GM12864 (cell line): ENCODE measurements around the gene MRFAP1.

Experiments
- DNase-seq: peaks from one replicate; pipeline ENCODE4 v3.0.0-alpha.2; 2011; ENCODE audit warnings: low read depth
- H3K4me3 ChIP-seq: 2 replicates; pipeline ENCODE4 v1.5.1; 2011; ENCODE audit warnings: mild to moderate bottlenecking, low read depth, low read length, control low read depth
- TF ChIP-seq, protein P1 (sequence below): IDR thresholded peaks from 2 replicates; pipeline ENCODE4 v1.5.1; 2011; ENCODE audit warnings: low read depth, mild to moderate bottlenecking, moderate library complexity, low read length, control low read depth, inconsistent platforms; ENCODE audit errors: missing control alignments

Gene MRFAP1

GRCh38 chr4:6640292-6641163 is at the start of gene MRFAP1:
Gene MRFAP1, plus strand, starts transcription at chr4:6640685. Its CDS starts 178 bp downstream, at chr4:6640863.
- DNase-seq: peak; percentile 82
- H3K4me3 ChIP-seq: peak within 1 kb of the TSS; percentile 98
- TF ChIP-seq, protein P1, sequence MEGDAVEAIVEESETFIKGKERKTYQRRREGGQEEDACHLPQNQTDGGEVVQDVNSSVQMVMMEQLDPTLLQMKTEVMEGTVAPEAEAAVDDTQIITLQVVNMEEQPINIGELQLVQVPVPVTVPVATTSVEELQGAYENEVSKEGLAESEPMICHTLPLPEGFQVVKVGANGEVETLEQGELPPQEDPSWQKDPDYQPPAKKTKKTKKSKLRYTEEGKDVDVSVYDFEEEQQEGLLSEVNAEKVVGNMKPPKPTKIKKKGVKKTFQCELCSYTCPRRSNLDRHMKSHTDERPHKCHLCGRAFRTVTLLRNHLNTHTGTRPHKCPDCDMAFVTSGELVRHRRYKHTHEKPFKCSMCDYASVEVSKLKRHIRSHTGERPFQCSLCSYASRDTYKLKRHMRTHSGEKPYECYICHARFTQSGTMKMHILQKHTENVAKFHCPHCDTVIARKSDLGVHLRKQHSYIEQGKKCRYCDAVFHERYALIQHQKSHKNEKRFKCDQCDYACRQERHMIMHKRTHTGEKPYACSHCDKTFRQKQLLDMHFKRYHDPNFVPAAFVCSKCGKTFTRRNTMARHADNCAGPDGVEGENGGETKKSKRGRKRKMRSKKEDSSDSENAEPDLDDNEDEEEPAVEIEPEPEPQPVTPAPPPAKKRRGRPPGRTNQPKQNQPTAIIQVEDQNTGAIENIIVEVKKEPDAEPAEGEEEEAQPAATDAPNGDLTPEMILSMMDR: no peak

DNA sequence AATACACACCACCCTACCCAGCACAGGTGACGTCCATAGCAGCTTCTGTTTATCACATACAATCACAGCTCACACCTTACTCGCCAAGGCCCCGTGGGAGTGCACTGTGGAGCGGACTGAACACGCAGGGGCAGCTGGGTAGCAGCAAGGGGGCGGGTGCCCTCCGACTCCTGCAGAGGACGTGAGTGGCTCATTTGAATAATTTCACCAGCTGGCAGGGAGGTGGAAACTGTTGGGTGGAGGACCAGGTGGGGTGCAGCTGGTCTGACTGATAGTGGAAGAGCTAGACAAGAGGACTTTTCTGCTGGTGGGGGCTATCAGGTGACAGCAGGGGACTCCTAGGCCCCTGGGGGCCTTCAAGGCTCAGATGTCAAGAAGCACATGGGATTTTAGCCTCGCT is 49.2 kb upstream of the MRFAP1 start:
- no peak overlapping the region for H3K4me3 ChIP-seq
- no peak for DNase-seq
- TF ChIP-seq, protein P1: no peak

DNA sequence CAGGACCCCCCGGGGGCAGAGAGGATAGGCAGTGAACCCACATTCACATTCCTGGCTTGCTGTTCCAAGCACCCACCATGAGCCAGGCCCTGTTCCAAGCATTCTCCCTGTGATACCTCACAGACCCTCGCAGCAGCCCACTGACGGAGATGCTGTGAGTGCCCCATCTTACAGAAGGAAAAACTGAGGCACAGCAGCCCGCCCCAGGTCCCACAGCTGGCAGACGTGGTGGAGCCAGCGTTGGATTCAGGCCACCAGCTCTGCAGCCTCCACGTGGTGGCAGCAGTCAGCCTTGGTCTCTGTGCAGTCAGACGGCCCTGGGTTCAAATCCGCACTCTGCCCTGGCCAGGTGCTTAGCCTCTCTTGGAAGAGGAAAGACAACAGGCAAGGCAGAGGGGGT is 48.7 kb upstream of the MRFAP1 start:
- TF ChIP-seq, protein P1: no peak
- DNase-seq: no peak
- no peak overlapping the region for H3K4me3 ChIP-seq

DNA sequence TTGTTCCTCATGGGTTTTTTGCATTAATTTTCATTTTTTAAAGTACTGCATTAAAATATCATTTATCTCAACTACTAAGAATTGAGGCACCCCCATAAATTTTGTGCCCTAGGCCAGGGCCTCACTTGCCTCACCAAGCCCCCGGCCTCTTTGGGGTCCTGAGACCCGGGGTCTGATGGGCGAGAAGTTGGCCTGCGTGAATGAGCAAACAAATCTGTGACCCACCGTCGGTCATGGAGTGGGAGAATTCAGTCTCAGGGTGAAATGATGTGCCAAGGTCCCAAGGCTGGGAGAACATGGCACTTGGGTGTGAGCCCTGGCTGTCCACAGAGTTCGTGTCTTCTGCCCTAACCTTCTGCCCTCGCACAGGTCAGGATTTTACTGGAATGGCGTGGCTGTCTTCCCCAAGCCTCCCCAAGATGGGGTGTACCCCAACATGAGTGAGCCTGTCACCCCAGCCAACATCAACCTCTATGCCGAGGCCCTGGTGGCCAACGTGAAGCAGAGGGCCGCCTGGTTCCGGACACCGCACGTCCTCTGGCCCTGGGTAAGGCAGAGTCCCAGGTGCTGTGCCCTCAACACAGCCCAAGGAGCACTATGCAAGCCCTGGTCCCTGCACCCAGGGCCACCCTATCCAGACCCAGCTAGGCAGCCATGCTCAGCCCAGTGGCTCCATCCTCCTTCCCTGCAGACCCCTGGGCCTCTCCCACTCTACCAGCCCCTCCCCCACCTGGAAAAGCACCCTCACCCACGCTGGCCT is 47.5 kb upstream of the MRFAP1 start:
- DNase-seq: no peak
- TF ChIP-seq, protein P1: no peak
- no peak overlapping the region for H3K4me3 ChIP-seq

DNA sequence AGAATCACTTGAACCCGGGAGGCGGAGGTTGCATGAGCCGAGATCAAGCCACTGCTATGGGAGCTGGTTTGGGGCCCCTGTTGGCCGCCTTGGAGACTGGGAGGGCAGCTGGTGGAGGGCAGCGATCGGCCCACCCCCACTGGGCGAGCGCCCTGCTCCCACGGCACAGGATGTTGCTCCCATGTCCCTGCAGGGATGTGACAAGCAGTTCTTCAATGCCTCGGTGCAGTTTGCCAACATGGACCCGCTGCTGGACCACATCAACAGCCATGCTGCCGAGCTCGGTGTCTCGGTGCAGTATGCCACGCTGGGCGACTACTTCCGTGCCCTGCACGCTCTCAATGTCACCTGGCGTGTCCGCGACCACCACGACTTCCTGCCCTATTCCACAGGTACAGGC is 46.1 kb upstream of the MRFAP1 start:
- no peak for DNase-seq
- H3K4me3 ChIP-seq: no peak overlapping the region
- TF ChIP-seq, protein P1: no peak

- no peak for DNase-seq
- TF ChIP-seq, protein P1: no peak
- no peak overlapping the region for H3K4me3 ChIP-seq
Observed at GRCh38 chr4:6594826-6595355, 45.6 kb upstream of the MRFAP1 start.
